Spinal cord (tissue), 10 donors: ENCODE measurements around the gene FAM236D. TPM values are rescaled to one million over a fixed set of nuclear protein-coding genes. Genes with fewer than 3 reads are reported as not detected.
"Not testable (repeated sequence)": the region's sequence is repeated elsewhere in the genome, so short reads cannot be mapped to it uniquely, and the experiment has no call there.

Experiments
- DNase-seq, 6 donors: peaks; one replicate each; pipeline versions ENCODE4 v3.0.0 to v3.0.0-alpha.2; 2013 to 2015; ENCODE audit warnings: low spot score in 6 of 6, low read depth in 4 of 6
- H3K27ac ChIP-seq: one replicate; pipeline ENCODE4 v1.5.1; 2013; ENCODE audit warnings: low read depth, low read length, control low read depth
- H3K27me3 ChIP-seq: one replicate; pipeline ENCODE4 v1.6.1; 2013; ENCODE audit warnings: low read length; ENCODE audit not compliant: control insufficient read depth, insufficient read depth
- H3K36me3 ChIP-seq: one replicate; pipeline ENCODE4 v1.6.1; 2013; ENCODE audit warnings: low read length; ENCODE audit not compliant: control insufficient read depth, insufficient read depth
- H3K4me1 ChIP-seq: one replicate; pipeline ENCODE4 v1.6.1; 2013; ENCODE audit warnings: low read length; ENCODE audit not compliant: control insufficient read depth, insufficient read depth
- H3K4me3 ChIP-seq: one replicate; pipeline ENCODE4 v1.5.1; 2013; ENCODE audit warnings: low read depth, low read length, control low read depth
- H3K9me3 ChIP-seq: one replicate; pipeline ENCODE4 v1.6.1; 2013; ENCODE audit warnings: low read length; ENCODE audit not compliant: control insufficient read depth, insufficient read depth
- WGBS: methylation state at CpG from one replicate; pipeline ENCODE4 v1.1.5; 2013; ENCODE audit warnings: missing lambda C conversion rate; ENCODE audit not compliant: insufficient coverage; 5-methylcytosine and 5-hydroxymethylcytosine counted together
- polyA plus RNA-seq, 2 donors: library from polyadenylated mRNA; unstranded; fragments of 120-200 nt; gene quantifications; one replicate each; pipeline ENCODE4 v1.2.1, GENCODE V29; 2013; ENCODE audit not compliant: insufficient read length in 2 of 2
- total RNA-seq, 2 donors: library from RNA; depleted of rRNA in 1 of 2; stranded (reverse); fragments of 120-200 nt in 1 of 2; fragments of >200 nt in 1 of 2; gene quantifications; one replicate each; pipeline versions ENCODE4 v1.2.3 to v1.2.4, GENCODE V29; 2013 to 2014
- donor health status: healthy.

Gene FAM236D
- total and polyA plus RNA-seq, 4 donors, result not detected

GRCh38 chrX:72776653-72777466, 31.1 kb downstream of the FAM236D start, which contains the start of gene DMRTC1B:
TSS of gene DMRTC1B (plus strand) at chrX:72776890. CDS start at chrX:72845136, 68,246 bp downstream.
- not testable (repeated sequence) for H3K27me3 ChIP-seq, H3K9me3 ChIP-seq, DNase-seq, H3K4me1 ChIP-seq, H3K36me3 ChIP-seq, H3K4me3 ChIP-seq, H3K27ac ChIP-seq
- no CpG with 5 or more reads among the region's 44 CpGs for WGBS

GRCh38 chrX:72760454-72760853, 47.6 kb downstream of the FAM236D start:
- not testable (repeated sequence) for H3K4me1 ChIP-seq, H3K27me3 ChIP-seq, H3K36me3 ChIP-seq, H3K27ac ChIP-seq, H3K9me3 ChIP-seq, DNase-seq, H3K4me3 ChIP-seq
- no CpG with 5 or more reads among the region's 9 CpGs for WGBS

Other genes starting within 250 kb of the FAM236D start
- 10 to 100 TPM; 34.2 to 37.0 TPM for gene HDAC8, start 235.4 kb downstream of the FAM236D start, total RNA-seq
- gene HDAC8, start 235.4 kb downstream of the FAM236D start, polyA plus RNA-seq, result 10 to 100 TPM; 30.6 to 35.7 TPM
- 1 to 10 TPM; 6.1 to 7.4 TPM for gene PHKA1, start 93.9 kb downstream of the FAM236D start, total RNA-seq
- gene PHKA1, start 93.9 kb downstream of the FAM236D start, polyA plus RNA-seq, result 1 to 10 TPM; 7.5 to 9.3 TPM
- 1 to 10 TPM; 1.5 to 2.6 TPM for gene DMRTC1B, start 31.3 kb downstream of the FAM236D start, total RNA-seq
- gene DMRTC1B, start 31.3 kb downstream of the FAM236D start, polyA plus RNA-seq, result 10 to 100 TPM; 13.7 to 15.3 TPM
- not detected for gene FAM236B, start 25.6 kb downstream of the FAM236D start, total RNA-seq
- gene FAM236B, start 25.6 kb downstream of the FAM236D start, polyA plus RNA-seq, result not detected
- not detected for gene FAM236C, start 104.4 kb upstream of the FAM236D start, total RNA-seq
- gene FAM236C, start 104.4 kb upstream of the FAM236D start, polyA plus RNA-seq, result not detected
- gene FAM236A, start 130.0 kb upstream of the FAM236D start, total RNA-seq, result not detected
- 1 to 10 TPM; 1.8 TPM for gene FAM236A, start 130.0 kb upstream of the FAM236D start, polyA plus RNA-seq
- gene DMRTC1, start 135.6 kb upstream of the FAM236D start, total RNA-seq, result under 1 TPM in 1 of 2 donors, not detected in 1; 0.55 TPM
- gene DMRTC1, start 135.6 kb upstream of the FAM236D start, polyA plus RNA-seq, result 1 to 10 TPM; 1.0 to 1.5 TPM
- gene PABPC1L2B, start 194.7 kb upstream of the FAM236D start, total RNA-seq, result 1 to 10 TPM in 1 of 2 donors, under 1 TPM in 1; 0.72 to 1.3 TPM
- gene PABPC1L2B, start 194.7 kb upstream of the FAM236D start, polyA plus RNA-seq, result 10 to 100 TPM; 14.1 to 17.2 TPM